ENCODE measurements around the gene NTM. TPM values are rescaled to one million over a fixed set of nuclear protein-coding genes. Genes with fewer than 3 reads are reported as not detected.

NTM gene
- total and polyA plus RNA-seq, 2 donors (not counting 3 experiments of a cell fraction or from before 2014, with no cell fraction given) = 1.00 to 1.1 TPM

DNA sequence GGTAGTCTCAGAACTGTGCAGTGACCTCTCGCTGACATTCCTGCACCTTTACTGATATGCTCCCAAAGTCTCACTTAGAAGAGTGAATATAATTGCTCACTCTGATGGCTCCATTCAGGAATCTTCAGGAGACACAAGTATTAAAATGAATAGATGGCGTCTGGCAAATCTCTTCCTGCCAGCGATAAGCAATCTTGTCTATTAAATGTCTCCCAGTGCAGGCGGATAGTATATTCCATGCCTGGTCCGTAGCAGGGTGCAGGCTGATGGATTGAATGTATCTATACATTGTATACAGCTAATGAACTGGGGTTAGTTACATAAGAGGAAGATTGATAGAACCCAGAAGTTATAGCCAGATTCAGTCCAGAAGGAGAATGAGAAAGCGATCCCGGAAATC, 575.3 kb downstream of the NTM start:
- BruUV-seq (replicated peaks) = no TSS peak
- FAIRE-seq (no peak), DNase-seq (ENCODE audit: low read depth, low spot score) (no peak)
- Histone ChIP-seq H3K79me2 (ENCODE audit: control insufficient read depth, insufficient read depth, low read length) (no peaks in the 10 kb centered on the region), H4K20me1 (replicated peaks; ENCODE audit: control insufficient read depth, extremely low read depth, insufficient read depth, low read length) (no peaks in the 10 kb centered on the region), H3K4me1 (ENCODE audit: control insufficient read depth, extremely low read depth, insufficient read depth, low read length) (no peaks in the 10 kb centered on the region), H3K27ac (ENCODE audit: insufficient read depth, low read depth, low read length) (no peak overlapping the region), H3K4me2 (ENCODE audit: insufficient read depth, low read length) (no peak overlapping the region), H3K9me3 (replicated peaks; ENCODE audit: control insufficient read depth, insufficient read depth, low read length) (no peaks in the 10 kb centered on the region), H2AFZ (ENCODE audit: low read depth, low read length) (no peak overlapping the region), H3K27me3 (ENCODE audit: control insufficient read depth in 2 of 2, insufficient read depth in 2 of 2, low read length in 2 of 2) (no peaks in the 10 kb centered on the region), H3K9ac (replicated peaks; ENCODE audit: extremely low read depth, insufficient read depth, low read length) (no peak overlapping the region), H3K9me1 (replicated peaks; ENCODE audit: control insufficient read depth, extremely low read depth, insufficient read depth, low read length) (no peaks in the 10 kb centered on the region), H3K36me3 (ENCODE audit: control insufficient read depth in 2 of 2, extremely low read depth in 1 of 2, insufficient read depth in 2 of 2, low read length in 2 of 2) (no peaks in the 10 kb centered on the region), H3K4me3 (replicated peaks in 1 of 3; ENCODE audit: insufficient read depth in 1 of 3, low read depth in 1 of 3, low read length in 3 of 3) (no peak overlapping the region)
- dilution Hi-C loops (cut with MboI; ENCODE audit: extremely low pct_ligation_motif_present, low sequenced_read_pairs) = no loop called here
- intact Hi-C loops (cut with micrococcal nuclease) = no loop called here
- ChIA-PET CTCF (no interaction called here), POLR2A (no interaction called here)
- no peak for TF ChIP-seq FOS (IDR thresholded peaks at IDR 0.05; ENCODE audit: borderline replicate concordance, insufficient read depth, low read length)
- no peak for TF ChIP-seq POLR2A (IDR thresholded peaks at IDR 0.05; ENCODE audit: low read depth, low read length)
- TF ChIP-seq POLR2AphosphoS5 (IDR thresholded peaks at IDR 0.05; ENCODE audit: insufficient read depth, low read depth, low read length) = no peak
- TF ChIP-seq JUN (IDR thresholded peaks at IDR 0.05; ENCODE audit: borderline replicate concordance, insufficient read depth, insufficient read length, low read depth) = no peak
- TF ChIP-seq, protein P1, sequence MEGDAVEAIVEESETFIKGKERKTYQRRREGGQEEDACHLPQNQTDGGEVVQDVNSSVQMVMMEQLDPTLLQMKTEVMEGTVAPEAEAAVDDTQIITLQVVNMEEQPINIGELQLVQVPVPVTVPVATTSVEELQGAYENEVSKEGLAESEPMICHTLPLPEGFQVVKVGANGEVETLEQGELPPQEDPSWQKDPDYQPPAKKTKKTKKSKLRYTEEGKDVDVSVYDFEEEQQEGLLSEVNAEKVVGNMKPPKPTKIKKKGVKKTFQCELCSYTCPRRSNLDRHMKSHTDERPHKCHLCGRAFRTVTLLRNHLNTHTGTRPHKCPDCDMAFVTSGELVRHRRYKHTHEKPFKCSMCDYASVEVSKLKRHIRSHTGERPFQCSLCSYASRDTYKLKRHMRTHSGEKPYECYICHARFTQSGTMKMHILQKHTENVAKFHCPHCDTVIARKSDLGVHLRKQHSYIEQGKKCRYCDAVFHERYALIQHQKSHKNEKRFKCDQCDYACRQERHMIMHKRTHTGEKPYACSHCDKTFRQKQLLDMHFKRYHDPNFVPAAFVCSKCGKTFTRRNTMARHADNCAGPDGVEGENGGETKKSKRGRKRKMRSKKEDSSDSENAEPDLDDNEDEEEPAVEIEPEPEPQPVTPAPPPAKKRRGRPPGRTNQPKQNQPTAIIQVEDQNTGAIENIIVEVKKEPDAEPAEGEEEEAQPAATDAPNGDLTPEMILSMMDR (IDR thresholded peaks at IDR 0.05; ENCODE audit: extremely low read depth in 1 of 2, insufficient read depth in 1 of 2, low read depth in 1 of 2, low read length in 2 of 2) = no peak
- no peak for TF ChIP-seq GATA2 (IDR thresholded peaks at IDR 0.05; ENCODE audit: insufficient read depth, insufficient read length, low read depth, low read length)
- no peak for TF ChIP-seq MYC (IDR thresholded peaks at IDR 0.05; ENCODE audit: low read depth, low read length)
- no peak for TF ChIP-seq EZH2 (IDR thresholded peaks at IDR 0.05; ENCODE audit: borderline replicate concordance, low read depth, low read length, severe bottlenecking)
- no peak for TF ChIP-seq MAX (IDR thresholded peaks at IDR 0.05; ENCODE audit: insufficient read depth, insufficient read length)

Measured in endothelial cell of umbilical vein (primary cell).